Mesothelial cell of epicardium (in vitro differentiated cells): ENCODE measurements around the gene GFRA1. TPM values are rescaled to one million over a fixed set of nuclear protein-coding genes. Genes with fewer than 3 reads are reported as not detected.
A peak's percentile ranks its signal among the peaks of the same experiment; 100 is the strongest.

Experiments
- DNase-seq, 2 experiments: peaks; one replicate each; pipeline ENCODE4 v3.0.0; 2021; ENCODE audit warnings: low spot score in 2 of 2; ENCODE audit not compliant: unreplicated experiment in 2 of 2
- H3K27ac Mint-ChIP-seq: 2 replicates; pipeline ENCODE4 v1.8.0; 2021; ENCODE audit warnings: mixed read lengths
- H3K27me3 Mint-ChIP-seq: 2 replicates; pipeline ENCODE4 v1.8.0; 2021; ENCODE audit warnings: low read depth, mixed read lengths
- H3K36me3 Mint-ChIP-seq: 2 replicates; pipeline ENCODE4 v1.8.0; 2021; ENCODE audit warnings: mixed read lengths
- H3K4me1 Mint-ChIP-seq: 2 replicates; pipeline ENCODE4 v1.8.0; 2021; ENCODE audit warnings: mixed read lengths
- H3K4me3 Mint-ChIP-seq: 2 replicates; pipeline ENCODE4 v1.8.0; 2021; ENCODE audit warnings: mild to moderate bottlenecking, moderate library complexity, mixed read lengths
- H3K9me3 Mint-ChIP-seq: 2 replicates; pipeline ENCODE4 v1.8.0; 2021; ENCODE audit warnings: mixed read lengths
- total RNA-seq: library from RNA; stranded (reverse); gene quantifications from 3 replicates; pipeline ENCODE4 v1.2.1, GENCODE V29; 2021
- TF ChIP-seq, protein P1 (sequence below): fragments of 200-600 bp; sonication (generic); IDR thresholded peaks from one replicate; pipeline ENCODE4 v1.5.0; 2021; ENCODE audit warnings: antibody characterized with exemption; ENCODE audit not compliant: unreplicated experiment

GFRA1 gene
- total RNA-seq, 1 donor from 2014 or later, result 40.8 TPM

DNA sequence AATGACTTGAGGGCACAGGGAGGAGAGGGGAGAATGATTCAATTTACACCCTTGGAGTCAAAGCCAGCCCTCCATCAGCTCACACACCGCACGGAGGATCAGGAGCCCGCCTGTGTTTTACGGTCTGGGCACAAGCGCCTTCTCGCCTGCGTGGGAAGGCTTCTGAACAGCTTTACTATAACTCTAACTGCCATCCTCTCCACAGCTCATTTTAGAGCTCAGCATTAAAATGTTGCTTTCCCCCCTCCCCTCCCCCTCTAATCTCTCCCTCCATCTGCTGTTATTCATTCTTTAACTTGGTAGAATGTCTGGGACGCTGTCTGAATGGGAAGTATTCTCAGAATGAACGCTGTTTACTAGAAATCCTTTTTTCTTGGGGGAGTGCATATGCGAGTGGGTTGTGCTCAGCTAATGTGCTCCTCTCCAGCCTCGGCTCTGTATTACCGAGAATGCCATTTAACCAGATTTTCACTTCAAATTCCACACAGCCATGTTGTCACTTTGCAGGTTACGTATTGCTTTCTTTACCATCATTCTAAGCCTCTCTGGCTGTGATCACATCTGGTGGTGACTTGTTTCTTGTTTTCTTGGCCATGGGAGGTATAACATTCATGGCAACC lies 140.1 kb downstream of the GFRA1 start:
- Mint-ChIP-seq H3K4me1 (peaks cover 24% of the 10 kb centered on the region), H3K4me3 (peak overlapping the region; percentile 20), H3K9me3 (peaks cover 17% of the 10 kb centered on the region), H3K27me3 (no peaks in the 10 kb centered on the region), H3K27ac (peak overlapping the region; percentile 62), H3K36me3 (peaks cover 3% of the 10 kb centered on the region)
- TF ChIP-seq, protein P1, sequence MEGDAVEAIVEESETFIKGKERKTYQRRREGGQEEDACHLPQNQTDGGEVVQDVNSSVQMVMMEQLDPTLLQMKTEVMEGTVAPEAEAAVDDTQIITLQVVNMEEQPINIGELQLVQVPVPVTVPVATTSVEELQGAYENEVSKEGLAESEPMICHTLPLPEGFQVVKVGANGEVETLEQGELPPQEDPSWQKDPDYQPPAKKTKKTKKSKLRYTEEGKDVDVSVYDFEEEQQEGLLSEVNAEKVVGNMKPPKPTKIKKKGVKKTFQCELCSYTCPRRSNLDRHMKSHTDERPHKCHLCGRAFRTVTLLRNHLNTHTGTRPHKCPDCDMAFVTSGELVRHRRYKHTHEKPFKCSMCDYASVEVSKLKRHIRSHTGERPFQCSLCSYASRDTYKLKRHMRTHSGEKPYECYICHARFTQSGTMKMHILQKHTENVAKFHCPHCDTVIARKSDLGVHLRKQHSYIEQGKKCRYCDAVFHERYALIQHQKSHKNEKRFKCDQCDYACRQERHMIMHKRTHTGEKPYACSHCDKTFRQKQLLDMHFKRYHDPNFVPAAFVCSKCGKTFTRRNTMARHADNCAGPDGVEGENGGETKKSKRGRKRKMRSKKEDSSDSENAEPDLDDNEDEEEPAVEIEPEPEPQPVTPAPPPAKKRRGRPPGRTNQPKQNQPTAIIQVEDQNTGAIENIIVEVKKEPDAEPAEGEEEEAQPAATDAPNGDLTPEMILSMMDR, result no peak
- DNase-seq, result no peak

DNA sequence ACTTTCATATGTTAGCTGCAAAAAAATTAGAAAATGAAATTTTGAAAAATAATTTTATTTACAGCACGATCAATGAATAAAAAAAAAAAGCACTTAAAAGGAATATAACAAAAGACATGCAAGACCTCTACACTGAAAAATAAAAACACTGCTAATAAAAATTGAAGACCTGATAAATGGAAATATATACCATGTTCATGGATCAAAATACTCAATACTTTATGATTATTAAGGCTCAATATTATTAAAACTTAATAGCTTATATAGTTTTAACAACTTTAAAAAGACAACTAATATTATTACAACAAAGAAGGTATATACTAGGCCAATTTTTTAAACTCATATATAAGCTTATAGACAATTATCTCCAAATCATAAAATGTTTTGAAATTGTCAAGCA lies 143.0 kb downstream of the GFRA1 start:
- Mint-ChIP-seq H3K4me1 (peaks cover 23% of the 10 kb centered on the region), H3K4me3 (no peak overlapping the region), H3K27ac (no peak overlapping the region), H3K9me3 (peaks cover 17% of the 10 kb centered on the region), H3K36me3 (peaks cover 3% of the 10 kb centered on the region), H3K27me3 (no peaks in the 10 kb centered on the region)
- DNase-seq, result no peak
- TF ChIP-seq, protein P1, result no peak

DNA sequence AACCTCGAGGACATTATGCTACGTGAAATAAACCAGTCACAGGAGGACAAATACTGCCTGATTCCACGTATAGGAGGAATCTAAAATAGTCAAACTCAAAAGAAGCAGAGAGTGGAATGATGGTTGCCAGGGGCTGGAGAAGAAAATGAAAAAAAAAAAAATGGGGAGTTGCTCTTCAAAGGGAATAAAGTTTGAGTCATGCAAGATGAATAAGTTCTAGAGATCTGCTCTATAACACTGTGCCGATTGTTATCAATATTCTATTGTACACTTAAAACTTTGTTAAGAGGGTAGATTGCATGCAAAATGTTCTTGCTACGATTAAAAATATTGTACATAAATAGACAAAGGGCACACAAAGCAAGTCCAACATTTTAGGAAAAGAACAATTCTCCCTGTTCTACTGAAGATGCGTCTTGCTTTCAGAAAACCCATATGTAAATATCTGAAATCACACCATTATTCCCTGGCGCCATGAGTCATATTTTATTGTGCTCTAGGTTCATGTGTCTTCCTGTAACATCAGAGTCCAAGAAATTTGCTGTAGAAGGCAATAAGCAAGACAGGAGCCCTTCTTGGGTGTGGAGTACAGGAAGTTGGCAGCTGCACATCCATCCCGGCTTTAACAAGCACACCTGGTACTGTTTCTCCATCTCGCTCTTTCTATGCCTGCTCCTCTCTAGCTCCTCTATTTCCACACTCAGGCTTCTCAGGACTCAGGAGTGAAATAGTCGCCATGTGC lies 145.9 kb downstream of the GFRA1 start:
- no peaks in the 10 kb centered on the region for H3K27me3 Mint-ChIP-seq
- peaks cover 6% of the 10 kb centered on the region for H3K36me3 Mint-ChIP-seq
- no peak overlapping the region for H3K27ac Mint-ChIP-seq
- no peaks in the 10 kb centered on the region for H3K4me1 Mint-ChIP-seq
- DNase-seq, result no peak
- peaks cover 17% of the 10 kb centered on the region for H3K9me3 Mint-ChIP-seq
- no peak overlapping the region for H3K4me3 Mint-ChIP-seq
- TF ChIP-seq, protein P1, result no peak

DNA sequence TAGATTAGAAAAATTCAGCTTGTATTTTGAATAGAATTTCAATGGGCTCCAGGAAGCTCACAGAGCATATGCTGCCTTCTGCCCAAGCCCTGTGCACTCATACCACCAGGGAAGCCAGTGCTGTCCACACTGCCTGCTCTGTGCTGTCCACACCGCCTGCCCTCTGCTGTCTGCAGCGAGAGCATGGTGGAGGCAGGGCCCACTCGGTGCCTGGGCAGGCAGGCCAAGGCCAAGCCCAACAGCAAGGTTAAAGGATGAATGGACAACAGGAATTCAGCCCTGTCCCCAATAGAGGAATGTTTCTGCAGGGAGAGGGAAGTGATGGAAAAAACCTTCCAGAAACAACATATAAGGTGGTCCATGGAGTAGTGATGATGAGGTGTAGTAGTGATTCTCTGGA lies 146.8 kb downstream of the GFRA1 start:
- Mint-ChIP-seq H3K4me3 (no peak overlapping the region), H3K4me1 (peaks cover 3% of the 10 kb centered on the region), H3K27me3 (no peaks in the 10 kb centered on the region), H3K36me3 (peaks cover 6% of the 10 kb centered on the region), H3K9me3 (peaks cover 17% of the 10 kb centered on the region), H3K27ac (no peak overlapping the region)
- no peak for DNase-seq
- TF ChIP-seq, protein P1, result no peak

DNA sequence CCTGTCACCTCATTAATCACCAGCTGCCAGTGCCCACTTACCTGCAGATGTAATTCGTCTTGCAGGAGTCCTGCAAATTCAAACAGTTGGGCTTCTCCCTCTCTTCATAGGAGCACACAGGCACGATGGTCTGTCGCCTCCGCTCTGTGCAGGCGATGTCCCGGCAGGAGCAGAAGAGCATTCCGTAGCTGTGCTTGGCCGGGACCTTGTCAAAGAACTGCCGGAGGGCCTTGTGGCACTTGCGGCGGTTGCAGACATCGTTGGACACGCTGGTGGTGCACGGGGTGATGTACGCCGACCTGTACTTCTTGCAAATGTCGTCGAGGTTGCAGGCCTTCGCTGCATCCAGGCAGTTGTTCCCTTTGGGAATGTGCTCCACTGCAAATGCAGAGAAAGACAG lies 147.8 kb downstream of the GFRA1 start:
- H3K27me3 Mint-ChIP-seq, result no peaks in the 10 kb centered on the region

More for the DNA sequence above, 147.8 kb downstream of the GFRA1 start:
- Mint-ChIP-seq H3K4me3 (no peak overlapping the region), H3K27ac (no peak overlapping the region), H3K9me3 (peaks cover 8% of the 10 kb centered on the region), H3K4me1 (peaks cover 4% of the 10 kb centered on the region), H3K36me3 (peaks cover 6% of the 10 kb centered on the region)
- TF ChIP-seq, protein P1, result no peak
- no peak for DNase-seq
